Central memory CD4-positive, alpha-beta T cell (primary cell): ENCODE results near the gene CACNA1D.
"Not testable (repeated sequence)": the region's sequence is repeated elsewhere in the genome, so short reads cannot be mapped to it uniquely, and the experiment has no call there.

Source experiments
- DNase-seq: peaks from one replicate; pipeline ENCODE4 v3.0.0; 2022

CACNA1D gene

DNA sequence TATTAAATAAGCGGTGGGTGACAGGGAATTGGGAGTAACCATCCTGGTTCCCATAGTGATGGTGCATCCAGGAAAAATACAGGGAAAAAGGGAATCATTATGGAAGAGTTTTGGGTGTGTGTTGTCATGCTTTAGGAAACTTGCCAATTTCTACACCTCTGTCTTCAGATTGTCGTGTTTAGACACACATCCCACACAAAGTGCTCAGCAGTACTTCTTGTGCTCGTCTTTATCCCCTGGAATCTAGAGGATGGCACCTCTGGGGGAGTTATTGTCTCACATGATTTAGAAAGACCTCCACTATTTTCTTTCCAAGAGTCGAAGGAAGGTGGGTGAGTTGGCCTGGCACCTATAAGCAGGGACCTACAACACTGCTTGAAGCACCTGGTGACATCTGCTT lies 35.8 kb downstream of the CACNA1D start:
- no peak for DNase-seq

DNA sequence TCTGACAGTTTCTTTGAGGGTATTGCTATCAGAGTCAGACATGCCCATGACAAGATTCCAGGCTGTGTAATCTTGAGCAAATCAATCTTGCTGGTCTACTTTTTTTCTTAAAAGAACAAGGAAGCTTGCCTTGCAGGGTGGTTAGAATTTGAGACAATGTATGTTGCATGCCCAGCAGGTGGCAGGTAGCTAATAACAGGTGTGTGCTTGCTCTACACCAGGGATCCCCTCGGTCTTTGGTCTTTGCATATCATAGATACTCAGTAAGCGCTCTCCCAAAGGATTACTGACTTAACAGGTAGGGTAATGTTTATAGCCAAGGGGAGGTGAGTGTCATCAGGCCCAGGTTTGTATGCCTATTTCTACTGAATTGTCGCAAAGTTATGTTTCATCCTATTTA lies 37.3 kb downstream of the CACNA1D start:
- DNase-seq, result no peak

DNA sequence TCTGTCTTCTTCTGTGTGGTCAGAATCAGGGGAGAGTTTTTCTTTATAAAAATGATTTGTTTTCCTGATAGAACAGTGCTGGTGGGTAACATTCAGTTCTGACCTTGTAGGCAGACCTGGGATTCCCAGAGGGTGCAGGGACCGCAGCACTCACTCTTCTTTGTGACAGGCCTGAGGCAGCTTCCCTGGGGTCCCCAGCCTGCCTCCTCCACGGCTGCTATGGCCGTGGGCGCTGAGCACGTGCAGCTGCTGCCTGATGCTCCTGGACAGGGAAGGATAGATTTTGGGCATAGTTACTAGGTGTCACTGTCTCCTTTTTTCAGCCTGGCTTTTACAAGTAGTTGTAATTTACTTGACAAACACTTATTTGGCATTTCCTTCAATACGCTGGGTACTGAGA lies 39.1 kb downstream of the CACNA1D start:
- DNase-seq, result no peak

DNA sequence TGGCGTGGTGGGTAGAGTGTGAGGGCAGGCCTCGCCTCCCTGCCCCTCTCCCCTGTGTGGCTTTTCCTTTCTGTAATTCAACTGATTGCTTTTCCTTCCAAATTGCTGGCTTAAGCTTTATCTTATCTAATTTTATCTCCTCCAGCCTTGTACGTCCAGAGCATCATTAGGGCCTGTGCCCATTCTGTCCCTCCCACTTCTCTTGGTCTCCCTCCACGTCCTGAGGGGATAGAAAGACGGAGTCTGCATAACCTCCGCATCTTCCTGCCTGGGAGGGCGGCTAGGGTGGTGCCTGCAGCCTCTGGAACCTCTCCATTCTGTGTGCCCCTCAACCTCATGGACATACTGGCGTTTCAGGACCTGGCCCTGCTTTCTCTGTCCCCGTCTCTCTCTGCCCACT lies 39.8 kb downstream of the CACNA1D start:
- DNase-seq, result no peak

DNA sequence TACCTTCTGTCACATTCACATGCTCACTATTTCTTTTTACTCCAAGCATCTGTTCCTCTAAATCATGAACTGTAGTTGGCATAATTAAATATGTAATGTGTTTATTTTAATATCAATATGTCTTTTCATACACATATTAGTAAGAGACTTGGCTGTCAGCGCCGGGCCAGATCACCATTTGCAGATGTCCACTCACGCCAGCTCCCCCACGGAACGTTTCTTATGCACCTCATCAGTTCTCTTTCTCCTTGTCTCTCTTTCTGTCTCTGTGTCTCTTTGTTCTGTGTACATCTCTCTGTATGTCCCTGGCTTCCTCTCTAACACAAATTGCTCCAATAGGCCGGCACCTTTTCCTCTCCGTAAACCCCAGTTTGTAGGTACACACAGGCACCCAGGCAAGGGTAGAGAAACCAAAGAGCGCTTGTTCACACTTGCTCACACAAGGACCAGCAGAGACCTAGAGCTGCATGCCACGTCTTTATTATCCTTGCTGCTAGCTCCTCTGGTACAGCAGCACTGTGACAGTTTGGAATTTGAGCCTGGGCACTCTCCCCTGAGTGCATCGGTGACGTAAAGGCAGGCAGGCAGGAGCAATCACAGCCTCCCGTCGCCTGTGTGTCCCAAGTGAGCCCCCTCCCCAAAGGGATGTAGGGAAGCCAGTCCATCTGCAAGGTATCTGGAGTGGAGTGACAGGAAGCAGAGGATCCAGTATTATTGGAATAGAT lies 40.4 kb downstream of the CACNA1D start:
- DNase-seq, result no peak

DNA sequence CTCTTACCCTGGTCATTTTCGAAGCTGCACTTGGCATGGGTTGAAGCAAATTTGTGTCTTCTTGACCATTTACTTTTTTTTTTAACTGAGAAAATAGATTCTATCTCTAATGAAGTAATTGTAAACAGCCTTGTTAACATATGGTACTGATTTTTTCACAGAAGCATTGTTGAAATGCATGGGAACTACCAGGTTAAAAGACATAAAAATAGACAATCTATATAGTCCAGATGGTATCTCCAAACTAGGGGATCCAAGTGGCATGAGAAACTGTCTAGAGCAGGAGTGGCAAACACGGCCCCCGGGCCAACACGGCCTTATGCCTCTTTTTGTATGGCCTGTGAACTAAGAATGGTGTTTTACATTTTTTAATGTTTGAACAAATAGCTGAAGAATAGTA lies 41.9 kb downstream of the CACNA1D start:
- no peak for DNase-seq

DNA sequence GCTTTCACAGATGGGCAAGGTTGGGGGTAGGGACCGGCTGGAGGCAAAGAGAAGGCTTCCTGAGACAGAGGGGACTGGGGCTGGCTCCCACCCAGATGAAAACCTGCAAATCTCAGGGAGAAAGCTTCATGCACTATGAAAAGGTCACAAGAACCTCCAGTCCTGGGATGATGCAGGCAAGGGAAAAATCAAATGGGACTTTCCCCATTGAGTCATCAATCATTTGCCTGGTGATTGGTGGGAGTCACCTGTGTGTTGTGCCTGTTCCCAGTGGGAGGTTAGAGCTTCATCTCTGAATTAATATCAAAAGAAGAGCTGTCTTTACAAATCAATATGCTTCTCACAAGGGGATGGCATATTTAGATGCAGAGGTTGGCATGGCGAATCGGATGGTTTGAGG lies 49.9 kb downstream of the CACNA1D start:
- DNase-seq, result no peak

DNA sequence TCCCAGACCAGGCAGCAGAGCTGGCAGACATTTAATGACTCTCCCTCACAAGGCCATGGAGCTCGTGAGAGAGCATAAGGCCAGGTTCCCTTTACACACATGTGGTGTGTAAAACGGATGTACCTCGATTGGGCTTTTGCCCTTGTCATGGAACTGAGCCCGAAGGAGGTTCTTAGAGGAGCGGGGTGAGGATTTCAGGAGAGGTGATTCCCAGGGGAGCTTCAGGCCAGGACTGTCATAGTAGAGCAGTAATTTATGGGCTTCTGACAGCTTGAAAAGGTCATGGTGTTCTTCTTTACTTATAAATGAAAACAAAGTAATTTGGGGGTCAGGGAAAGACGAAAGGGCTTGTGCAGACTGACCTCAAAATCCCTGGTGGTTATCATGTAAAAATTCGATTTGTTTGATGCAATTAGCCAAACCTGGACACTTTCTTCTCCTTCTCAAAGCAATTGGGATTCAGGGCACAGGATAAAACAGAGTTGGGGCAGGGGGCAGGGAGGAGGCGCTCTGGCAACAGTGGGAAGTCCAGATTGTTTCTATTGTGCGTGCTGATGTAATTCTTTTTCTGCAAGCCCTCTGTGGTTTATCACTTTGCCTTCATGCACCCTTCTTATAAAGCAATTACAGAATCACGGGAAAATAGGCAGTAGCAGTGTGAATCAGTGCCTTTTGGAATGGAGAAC lies 51.0 kb downstream of the CACNA1D start:
- DNase-seq, result no peak

DNA sequence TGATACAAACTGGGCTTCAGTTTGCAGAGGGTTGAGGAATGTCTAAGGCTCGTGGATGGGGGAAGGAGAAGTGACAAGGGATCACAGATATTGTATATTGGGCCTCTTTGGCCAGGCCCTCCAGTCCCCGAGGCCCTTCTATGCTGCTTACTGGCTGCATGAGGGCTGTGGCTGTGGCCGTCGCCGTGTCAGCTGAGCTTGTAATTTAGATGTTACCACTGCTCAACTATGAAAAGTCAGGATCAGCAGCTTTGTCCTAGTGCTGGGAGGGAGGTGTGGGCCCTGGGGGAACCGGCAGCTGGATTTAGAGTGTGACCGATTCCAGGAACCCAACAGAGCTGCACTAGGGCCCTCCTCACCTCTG lies 51.6 kb downstream of the CACNA1D start:
- no peak for DNase-seq

DNA sequence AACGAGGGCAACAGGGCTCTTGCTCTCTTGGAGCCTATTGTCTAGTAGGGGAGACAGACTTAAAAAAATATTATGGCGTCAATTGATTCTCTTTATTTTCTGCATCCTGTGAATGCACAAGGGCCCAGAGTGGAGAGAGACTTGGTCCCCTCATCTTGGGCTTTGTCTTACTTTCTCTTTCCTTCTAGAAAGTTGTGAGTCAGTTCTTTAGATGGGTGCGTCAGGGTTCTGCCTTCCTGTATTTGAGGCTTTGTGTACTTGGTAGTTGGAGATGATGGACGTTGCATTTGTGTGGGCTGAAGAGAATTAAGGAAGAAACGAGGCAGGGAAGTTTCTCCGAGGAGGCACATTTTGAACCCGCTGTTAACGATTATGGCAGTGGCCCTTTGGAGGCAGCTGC lies 52.9 kb downstream of the CACNA1D start:
- no peak for DNase-seq

DNA sequence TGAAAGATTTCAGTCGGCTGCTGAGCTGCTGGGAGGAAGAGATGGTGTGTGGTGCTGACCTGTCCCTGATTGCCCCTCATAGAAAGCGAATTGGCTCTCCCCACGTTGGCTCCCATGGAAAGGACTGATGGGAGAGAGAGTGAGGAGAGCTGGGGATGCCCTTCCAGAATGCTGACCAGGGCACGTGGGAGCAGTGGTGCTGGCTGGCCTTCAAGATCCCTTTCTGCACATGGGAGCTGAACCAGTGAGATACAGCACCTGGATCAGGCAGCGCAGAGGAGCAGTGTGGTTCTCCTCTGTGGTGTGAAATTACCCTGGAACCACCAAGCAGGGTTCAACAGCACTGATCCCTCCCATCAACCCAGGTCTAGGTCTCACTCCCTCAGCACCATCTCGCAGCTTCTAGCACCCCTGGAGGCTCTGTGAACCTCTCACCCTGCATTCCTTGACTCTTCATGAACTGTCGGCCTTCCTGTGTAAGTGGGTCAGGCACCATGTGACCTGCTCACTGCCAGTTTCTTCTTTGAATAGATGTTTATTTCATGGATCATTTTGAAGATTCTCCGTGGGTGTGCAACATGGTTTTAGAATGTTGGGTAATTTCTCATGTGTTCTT lies 55.7 kb downstream of the CACNA1D start:
- DNase-seq, result no peak

- DNase-seq, result no peak
Observed at GRCh38 chr3:53551324-53551723, 56.9 kb downstream of the CACNA1D start.

- DNase-seq, result no peak
Observed at GRCh38 chr3:53552730-53553129, 58.3 kb downstream of the CACNA1D start.

DNA sequence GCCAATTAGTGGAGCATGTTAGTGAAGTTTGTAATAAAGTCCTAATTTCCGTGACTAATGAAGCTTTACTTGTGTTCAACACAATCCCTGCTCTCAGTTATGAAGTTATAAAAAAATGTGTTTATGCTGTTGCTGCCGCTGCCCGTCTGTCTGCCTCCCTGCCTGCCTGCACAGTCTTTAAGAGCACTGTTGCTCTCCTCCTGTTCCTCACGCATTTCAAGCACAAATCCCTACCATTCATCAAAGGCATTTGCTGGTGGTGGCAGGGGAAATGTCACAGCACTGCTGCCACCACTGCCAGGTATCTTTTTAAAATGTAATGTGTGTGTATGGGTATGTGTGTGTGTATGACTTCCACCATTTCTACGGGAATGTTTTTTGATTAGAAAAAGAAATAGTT lies 58.8 kb downstream of the CACNA1D start:
- DNase-seq, result no peak

GRCh38 chr3:53554559-53555067 lies 60.2 kb downstream of the CACNA1D start:
- DNase-seq, result no peak

GRCh38 chr3:53555068-53555588 lies 60.7 kb downstream of the CACNA1D start:
- DNase-seq, result no peak

GRCh38 chr3:53566461-53567145 lies 72.2 kb downstream of the CACNA1D start:
- no peak for DNase-seq

DNA sequence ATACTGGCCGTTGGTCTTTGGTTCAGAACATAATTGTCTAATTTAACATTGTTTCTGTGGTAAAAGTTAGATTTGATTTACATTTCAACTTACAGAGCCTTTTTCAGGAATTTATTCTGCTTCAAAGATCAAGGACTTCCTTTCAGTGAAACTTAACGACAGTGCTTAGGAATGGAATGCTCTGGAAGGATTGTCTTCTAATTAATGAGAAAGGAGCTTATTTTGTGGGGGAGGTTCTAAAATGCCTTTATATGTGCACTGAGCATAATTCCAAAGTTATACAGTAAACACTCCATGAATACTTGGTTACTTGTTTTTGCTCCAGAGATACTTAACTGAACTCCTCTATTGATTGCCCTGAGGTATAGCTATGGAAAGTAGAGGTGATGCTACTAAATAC lies 75.7 kb downstream of the CACNA1D start:
- DNase-seq, result no peak

- no peak for DNase-seq
Observed at GRCh38 chr3:53570709-53571108, 76.3 kb downstream of the CACNA1D start.

GRCh38 chr3:53571264-53571663 lies 76.9 kb downstream of the CACNA1D start:
- DNase-seq, result no peak

- DNase-seq, result not testable (repeated sequence)
Observed at GRCh38 chr3:53572184-53572583, 77.8 kb downstream of the CACNA1D start.

DNA sequence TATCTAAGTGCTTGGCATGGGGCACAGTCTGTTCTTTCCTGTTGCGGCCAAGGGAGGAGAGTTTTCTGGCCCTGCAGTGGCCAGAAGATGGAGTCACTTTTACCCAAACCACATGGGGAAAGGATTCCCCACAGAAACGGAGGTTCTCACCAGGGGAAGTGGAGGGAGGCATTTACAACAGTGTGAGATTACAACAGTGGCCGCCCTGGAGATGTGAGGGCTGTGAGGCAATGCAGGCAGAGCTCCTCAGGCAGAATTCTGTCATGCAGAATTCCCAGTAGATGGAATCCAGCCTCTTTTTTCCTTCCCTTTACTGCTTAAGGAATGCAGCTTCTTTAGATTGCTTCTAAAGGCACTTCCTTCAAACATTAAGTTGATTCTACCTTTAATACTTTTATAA lies 83.1 kb downstream of the CACNA1D start:
- DNase-seq, result no peak

DNA sequence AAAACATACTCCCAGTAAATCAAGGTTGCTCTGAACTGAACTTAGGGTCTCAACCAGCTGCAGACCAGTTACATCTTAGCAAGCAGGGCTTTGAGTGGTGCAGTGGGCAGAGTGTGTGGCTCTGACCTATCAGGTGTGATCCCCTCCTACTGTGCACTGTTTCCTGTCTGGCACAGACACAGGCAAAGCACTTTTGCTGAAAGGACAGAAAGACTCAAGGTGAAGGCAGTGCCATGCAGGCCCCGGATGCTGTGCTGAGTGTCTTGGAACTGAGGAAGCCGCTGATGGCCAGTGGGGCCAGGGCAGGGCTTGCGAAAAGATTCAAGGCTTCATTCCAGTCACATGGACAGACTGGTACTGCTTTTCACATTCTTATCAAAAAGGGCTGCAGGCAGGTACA lies 85.2 kb downstream of the CACNA1D start:
- no peak for DNase-seq
